Breast epithelium (tissue), 4 donors: ENCODE data around the gene REXO4. TPM values are rescaled to one million over a fixed set of nuclear protein-coding genes. Genes with fewer than 3 reads are reported as not detected.

ENCODE experiments used
- DNase-seq, 2 donors: peaks; one replicate each; pipeline ENCODE4 v3.0.0-alpha.2; 2019; ENCODE audit warnings: low spot score in 2 of 2
- H3K27ac ChIP-seq, 2 donors: fragments of 200-600 bp; sonication (generic) in 1 of 2; one replicate each; pipeline ENCODE4 v1.5.1; 2016 to 2019; ENCODE audit warnings: mild to moderate bottlenecking in 1 of 2
- H3K27me3 ChIP-seq, 2 donors: fragments of 200-600 bp; sonication (generic) in 1 of 2; one replicate each; pipeline versions ENCODE4 v1.5.1 to v1.6.0; 2017 to 2019; ENCODE audit warnings: control low read depth in 1 of 2, mild to moderate bottlenecking in 1 of 2
- H3K36me3 ChIP-seq: fragments of 200-600 bp; one replicate; pipeline ENCODE4 v1.5.1; 2019
- H3K4me1 ChIP-seq, 2 donors: fragments of 200-600 bp; sonication (generic); one replicate each; pipeline ENCODE4 v1.5.1; 2016 to 2019; ENCODE audit warnings: control low read depth in 1 of 2
- H3K4me3 ChIP-seq, 3 donors: fragments of 200-600 bp; sonication (generic); 1 replicate in 2 of 3; 2 replicates in 1 of 3; pipeline ENCODE4 v1.5.1; 2016 to 2019; ENCODE audit warnings: mild to moderate bottlenecking in 3 of 3, moderate library complexity in 2 of 3
- H3K9me3 ChIP-seq, 2 donors: fragments of 200-600 bp; sonication (generic) in 1 of 2; one replicate each; pipeline ENCODE4 v1.5.1; 2016 to 2019; ENCODE audit warnings: control low read depth in 1 of 2
- CTCF ChIP-seq, 3 donors: fragments of 450-650 bp; IDR thresholded peaks; one replicate each; pipeline ENCODE4 v1.5.1; 2016 to 2017; ENCODE audit warnings: antibody characterized with exemption in 3 of 3, mild to moderate bottlenecking in 3 of 3, moderate library complexity in 3 of 3
- POLR2A ChIP-seq: fragments of 450-650 bp; IDR thresholded peaks from one replicate; pipeline ENCODE4 v1.6.1; 2016; ENCODE audit warnings: antibody characterized with exemption, mild to moderate bottlenecking, moderate library complexity
- POLR2AphosphoS5 ChIP-seq, 3 donors: sonication (generic); formaldehyde crosslinking; IDR thresholded peaks; one replicate each; pipeline ENCODE4 v1.6.1; 2017; ENCODE audit warnings: antibody characterized with exemption in 3 of 3
- intact Hi-C: fragments of 100-400 bp; cut with DNase I; formaldehyde crosslinking; loops from one replicate; pipeline ENCODE4 v1.15.1; 2023; ENCODE audit warnings: low total_unique reads
- total RNA-seq, 3 donors: library from RNA; depleted of rRNA; stranded (reverse); fragments of >200 nt; gene quantifications; one replicate each; pipeline ENCODE4 v1.1.0, GENCODE V29; 2016

Gene REXO4
- total RNA-seq, 3 donors from 2014 or later = 14.2 to 20.5 (median 18.7) TPM

GRCh38 chr9:133463864-133464615 is 46.2 kb upstream of the REXO4 start:
- Histone ChIP-seq H3K27ac (no peak overlapping the region), H3K9me3 (no peaks in the 10 kb centered on the region), H3K36me3 (no peaks in the 10 kb centered on the region), H3K4me1 (peaks cover 0 to 7% of the 10 kb centered on the region in 2 donors), H3K4me3 (no peak overlapping the region), H3K27me3 (no peaks in the 10 kb centered on the region)
- intact Hi-C loops = no loop called here
- no peak for DNase-seq
- no peak for TF ChIP-seq CTCF (IDR thresholded peaks at IDR 0.05)
- no peak for TF ChIP-seq POLR2AphosphoS5 (IDR thresholded peaks at IDR 0.05)
- no peak for TF ChIP-seq POLR2A

- H3K36me3 ChIP-seq = no peaks in the 10 kb centered on the region
- DNase-seq = no peak
- H3K27ac ChIP-seq = no peak overlapping the region
- no peak overlapping the region for H3K4me3 ChIP-seq
- TF ChIP-seq POLR2AphosphoS5 (IDR thresholded peaks at IDR 0.05) (no peak), POLR2A (no peak), CTCF (IDR thresholded peaks at IDR 0.05) (no peak)
- H3K27me3 ChIP-seq = no peaks in the 10 kb centered on the region
- intact Hi-C loops = no loop called here
- peaks cover 0 to 7% of the 10 kb centered on the region in 2 donors for H3K4me1 ChIP-seq
- H3K9me3 ChIP-seq = no peaks in the 10 kb centered on the region
Observed at GRCh38 chr9:133463234-133463863, 45.5 kb upstream of the REXO4 start.

GRCh38 chr9:133461975-133462374 is 44.2 kb upstream of the REXO4 start:
- intact Hi-C loops = no loop called here
- Histone ChIP-seq H3K4me1 (peaks cover 0 to 7% of the 10 kb centered on the region in 2 donors), H3K27me3 (no peaks in the 10 kb centered on the region), H3K36me3 (no peaks in the 10 kb centered on the region), H3K9me3 (no peaks in the 10 kb centered on the region), H3K27ac (no peak overlapping the region), H3K4me3 (no peak overlapping the region)
- TF ChIP-seq POLR2A (no peak), CTCF (IDR thresholded peaks at IDR 0.05) (no peak), POLR2AphosphoS5 (IDR thresholded peaks at IDR 0.05) (no peak)
- DNase-seq = no peak

- Histone ChIP-seq H3K9me3 (no peaks in the 10 kb centered on the region), H3K4me1 (peaks cover 0 to 7% of the 10 kb centered on the region in 2 donors), H3K27ac (peak overlapping the region; percentile 95 to 98), H3K4me3 (peak overlapping the region; percentile 70 to 81 (median 71)), H3K27me3 (no peaks in the 10 kb centered on the region), H3K36me3 (no peaks in the 10 kb centered on the region)
- TF ChIP-seq POLR2A = no peak
- peak in 1 of 3 donors; percentile 25 for TF ChIP-seq POLR2AphosphoS5 (IDR thresholded peaks at IDR 0.05)
- intact Hi-C loops = no loop called here
- DNase-seq = peak; percentile 75 to 90
Observed at GRCh38 chr9:133460405-133461175, 42.8 kb upstream of the REXO4 start.

GRCh38 chr9:133459476-133460404 is 41.9 kb upstream of the REXO4 start, which contains the start of gene CACFD1:
TSS of gene CACFD1 (plus strand) at chr9:133459978. CDS start at chr9:133460067, 89 bp downstream.
- no peaks in the 10 kb centered on the region for H3K36me3 ChIP-seq

More at GRCh38 chr9:133459476-133460404, 41.9 kb upstream of the REXO4 start, which contains the start of gene CACFD1:
- DNase-seq = peak; percentile 96 to 98
- peak within 1 kb of the TSS; percentile 95 to 98 for H3K27ac ChIP-seq
- no peaks in the 10 kb centered on the region for H3K9me3 ChIP-seq
- intact Hi-C loops = no loop called here
- H3K4me1 ChIP-seq = peaks cover 0 to 7% of the 10 kb centered on the region in 2 donors
- TF ChIP-seq CTCF (IDR thresholded peaks at IDR 0.05) (no peak), POLR2A (no peak), POLR2AphosphoS5 (IDR thresholded peaks at IDR 0.05) (peak; percentile 72 to 91 (median 76))
- H3K27me3 ChIP-seq = no peaks in the 10 kb centered on the region
- H3K4me3 ChIP-seq = peak within 1 kb of the TSS; percentile 70 to 81 (median 71)
